GM19455 (cell line): ENCODE data around the gene AEBP2.
A peak's percentile ranks its signal among the peaks of the same experiment; 100 is the strongest.
"Not testable (repeated sequence)": the region's sequence is repeated elsewhere in the genome, so short reads cannot be mapped to it uniquely, and the experiment has no call there.

Experiments
- ATAC-seq: cut with Tn5 transposase; IDR thresholded peaks from one replicate; pipeline ENCODE4 v1.9.1; 2021; ENCODE audit not compliant: unreplicated experiment

AEBP2 gene

GRCh38 chr12:19453961-19454360 is 14.7 kb downstream of the AEBP2 start:
- ATAC-seq, result no peak

GRCh38 chr12:19454837-19455236 is 15.5 kb downstream of the AEBP2 start:
- no peak for ATAC-seq

DNA sequence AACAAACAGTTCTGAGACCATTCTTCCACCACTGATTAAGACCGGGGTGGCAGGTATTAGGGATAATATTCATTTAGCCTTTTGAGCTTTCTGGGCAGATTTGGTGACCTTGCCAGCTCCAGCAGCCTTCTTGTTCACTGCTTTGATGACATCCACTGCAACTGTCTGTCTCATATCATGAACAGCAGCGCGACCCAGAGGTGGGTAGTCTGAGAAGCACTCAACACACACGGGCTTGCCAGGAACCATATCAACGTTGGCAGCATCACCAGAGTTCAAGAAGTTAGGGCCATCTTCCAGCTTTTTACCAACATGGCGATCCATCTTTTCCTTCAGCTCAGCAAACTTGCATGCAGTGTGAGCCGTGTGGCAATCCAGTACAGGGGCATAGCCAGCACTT is 16.9 kb downstream of the AEBP2 start:
- ATAC-seq, result no peak

DNA sequence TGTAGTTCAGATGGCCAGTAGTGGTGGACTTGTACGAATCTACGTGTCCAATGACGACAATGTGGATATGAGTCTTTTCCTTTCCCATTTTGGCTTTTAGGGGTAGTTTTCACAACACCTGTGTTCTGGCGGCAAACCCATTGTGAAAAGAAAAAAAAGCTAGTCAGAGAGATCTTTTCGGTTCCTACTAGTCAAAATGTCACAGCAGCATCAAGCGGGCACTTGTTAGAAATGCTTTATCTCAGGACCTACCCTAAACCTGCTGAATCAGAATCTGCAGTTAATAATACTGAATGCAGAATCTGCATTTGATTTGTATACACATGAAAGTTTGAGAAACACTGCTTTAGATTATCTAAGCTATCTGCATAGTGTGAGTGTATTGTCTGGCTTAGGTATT is 18.3 kb downstream of the AEBP2 start:
- no peak for ATAC-seq

GRCh38 chr12:19458733-19459132 is 19.4 kb downstream of the AEBP2 start:
- ATAC-seq, result no peak

- no peak for ATAC-seq
Observed at GRCh38 chr12:19461999-19462398, 22.7 kb downstream of the AEBP2 start.

GRCh38 chr12:19462406-19462805 is 23.1 kb downstream of the AEBP2 start:
- no peak for ATAC-seq

DNA sequence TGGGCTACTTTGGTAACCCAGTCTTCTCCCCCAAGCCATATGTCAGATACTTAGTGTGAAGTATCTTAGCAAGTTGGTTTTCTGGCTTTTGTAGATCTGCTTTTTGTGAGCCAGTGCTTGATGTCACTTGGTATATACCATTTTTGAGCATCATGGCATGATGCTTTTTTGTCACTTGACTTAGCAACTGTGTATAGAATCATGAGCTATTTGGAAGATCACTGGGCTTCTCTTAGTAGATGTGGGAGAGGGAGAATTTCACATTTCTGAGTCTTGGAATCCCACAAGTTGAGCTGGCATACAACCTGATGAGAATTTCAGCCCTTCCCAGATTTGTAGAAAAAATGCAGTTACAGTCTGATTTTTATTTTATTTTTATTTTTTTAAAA is 24.9 kb downstream of the AEBP2 start:
- no peak for ATAC-seq

DNA sequence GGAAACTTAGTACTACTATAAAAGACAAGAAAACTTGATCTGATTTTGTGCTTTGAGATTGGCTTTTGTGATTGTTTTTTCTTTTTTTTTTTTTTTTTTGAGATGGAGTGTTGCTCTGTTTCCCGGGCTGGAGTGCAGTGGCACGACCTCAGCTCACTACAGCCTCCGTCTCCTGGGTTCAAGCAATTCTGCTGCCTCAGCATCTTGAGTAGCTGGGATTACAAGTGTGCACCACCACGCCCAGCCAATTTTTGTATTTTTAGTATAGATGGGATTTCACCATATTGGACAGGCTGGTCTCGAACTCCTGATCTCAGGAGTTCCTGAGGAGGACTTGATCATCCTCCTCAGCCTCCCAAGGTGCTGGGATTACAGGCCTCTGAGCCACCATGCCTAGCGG is 26.4 kb downstream of the AEBP2 start:
- ATAC-seq, result no peak

- no peak for ATAC-seq
Observed at GRCh38 chr12:19474147-19474546, 34.9 kb downstream of the AEBP2 start.

DNA sequence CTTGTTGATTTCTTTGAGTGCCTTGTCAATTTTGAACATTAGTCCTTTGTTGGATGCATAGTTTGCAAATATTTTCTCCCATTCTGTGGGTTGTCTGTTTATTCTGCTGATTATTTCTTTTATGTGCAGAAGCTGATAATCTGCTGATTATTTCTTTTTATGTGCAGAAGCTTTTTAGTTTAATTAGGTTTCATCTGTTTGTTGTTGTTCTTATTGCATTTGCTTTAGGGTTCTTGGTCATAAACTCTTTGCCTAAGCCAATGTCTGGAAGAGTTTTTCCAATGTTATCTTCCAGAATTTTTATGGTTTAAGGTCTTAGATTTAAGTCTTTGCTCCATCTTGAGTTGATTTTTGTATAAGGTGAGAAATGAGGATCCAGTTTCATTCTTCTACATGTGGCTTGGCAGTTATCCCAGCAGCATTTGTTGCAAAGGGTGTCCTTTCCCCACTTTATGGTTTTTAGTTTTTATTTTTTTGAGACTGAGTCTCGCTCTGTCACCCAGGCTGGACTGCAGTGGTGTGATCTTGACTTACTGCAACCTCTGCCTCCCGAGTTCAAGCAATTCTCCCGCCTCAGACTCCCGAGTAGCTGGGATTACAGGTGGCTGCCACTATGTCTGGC is 36.7 kb downstream of the AEBP2 start:
- ATAC-seq, result not testable (repeated sequence)

DNA sequence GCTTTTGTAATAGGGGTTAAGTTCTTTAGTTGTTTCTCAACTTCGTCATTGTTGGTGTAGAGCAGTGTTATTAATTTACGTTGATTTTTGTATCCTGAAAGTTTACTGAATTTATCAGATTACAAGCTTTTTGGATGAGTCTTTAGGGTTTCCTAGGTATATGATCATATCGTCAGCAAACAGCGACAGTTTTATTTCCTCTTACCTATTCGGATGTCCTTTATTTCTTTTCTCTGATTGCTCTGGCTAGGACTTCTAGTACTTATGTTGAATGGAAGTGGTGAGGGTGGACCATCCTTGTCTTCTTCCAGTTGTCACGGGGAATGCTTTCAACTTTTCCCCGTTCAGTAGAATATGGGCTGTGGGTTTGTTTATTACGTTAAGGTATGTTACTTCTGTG is 37.8 kb downstream of the AEBP2 start:
- no peak for ATAC-seq

DNA sequence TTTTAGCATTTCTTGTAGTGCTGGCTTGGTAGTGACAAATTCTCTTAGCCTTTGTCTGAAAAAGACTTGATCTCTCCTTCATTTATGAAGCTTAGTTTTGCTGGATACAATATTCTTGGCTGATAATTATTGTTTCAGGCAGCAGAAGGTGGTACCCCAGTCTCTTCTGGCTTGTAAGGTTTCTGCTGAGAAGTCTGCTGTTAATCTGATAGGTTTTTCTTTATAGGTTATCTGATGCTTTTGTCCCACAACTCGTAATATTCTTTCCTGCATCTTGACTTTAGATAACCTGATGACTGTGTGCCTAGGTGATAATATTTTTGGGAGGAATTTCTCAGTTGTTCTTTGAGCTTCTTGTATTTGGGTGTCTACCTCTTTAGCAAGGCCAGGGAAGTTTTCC is 41.2 kb downstream of the AEBP2 start:
- ATAC-seq, result no peak

DNA sequence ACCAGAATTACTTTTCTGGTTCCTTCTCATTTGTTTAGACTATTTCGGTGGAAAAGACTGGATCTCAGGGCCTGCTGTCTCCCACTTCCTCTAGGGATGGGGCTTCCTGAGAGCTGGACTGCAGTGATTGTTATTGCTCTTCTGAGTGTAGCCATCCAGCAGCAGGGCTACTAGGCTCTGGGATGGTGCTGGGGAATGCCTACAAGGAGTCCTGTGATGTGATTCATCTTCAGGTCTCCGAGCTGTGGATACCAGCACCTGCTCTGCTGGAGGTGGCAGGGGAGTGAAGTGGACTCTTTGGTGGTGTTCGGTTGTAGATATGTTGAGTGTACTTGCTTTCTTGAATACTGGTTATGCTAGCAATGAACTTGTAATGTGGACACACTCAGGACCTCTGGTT is 42.7 kb downstream of the AEBP2 start:
- ATAC-seq, result no peak

GRCh38 chr12:19482551-19483109 is 43.3 kb downstream of the AEBP2 start:
- ATAC-seq, result peak; percentile 91

DNA sequence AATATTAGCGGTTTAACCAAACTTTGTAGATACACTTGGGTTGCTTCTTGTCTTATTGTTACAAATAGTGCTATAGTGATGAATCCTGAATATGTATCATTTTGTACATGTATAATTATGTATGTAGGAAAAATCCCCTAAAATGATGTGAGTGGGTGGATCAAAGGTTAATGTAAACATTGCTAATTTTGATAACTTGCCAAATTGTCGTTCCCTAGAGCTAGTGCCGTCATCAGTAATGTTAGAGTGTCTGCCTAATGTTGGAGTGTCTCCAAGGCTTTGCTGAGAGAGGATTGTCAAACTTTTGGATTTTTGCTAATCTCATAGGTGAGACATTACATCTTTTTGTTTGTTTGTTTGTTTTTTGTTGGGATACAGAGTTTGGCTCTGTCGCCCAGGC is 44.4 kb downstream of the AEBP2 start:
- no peak for ATAC-seq

DNA sequence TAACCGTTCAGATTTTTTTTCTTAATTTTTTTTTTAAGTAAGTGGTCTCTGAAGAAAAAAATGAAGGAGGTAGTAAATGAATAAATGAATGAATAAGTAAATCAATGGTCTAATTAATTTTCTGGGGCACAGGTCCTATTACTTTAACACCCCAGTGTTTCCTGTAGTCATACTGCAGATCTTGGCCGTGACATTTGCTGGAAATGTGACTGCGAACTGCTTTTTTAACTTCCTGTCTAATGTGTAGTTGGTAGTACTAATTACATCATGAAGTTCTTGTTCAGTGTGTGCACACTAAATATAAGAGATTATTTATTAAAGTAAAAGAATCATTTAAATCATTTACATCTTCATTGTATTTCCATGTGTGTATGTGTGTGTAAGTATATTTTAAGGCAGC is 45.4 kb downstream of the AEBP2 start:
- no peak for ATAC-seq

- no peak for ATAC-seq
Observed at GRCh38 chr12:19485240-19485639, 45.9 kb downstream of the AEBP2 start.

DNA sequence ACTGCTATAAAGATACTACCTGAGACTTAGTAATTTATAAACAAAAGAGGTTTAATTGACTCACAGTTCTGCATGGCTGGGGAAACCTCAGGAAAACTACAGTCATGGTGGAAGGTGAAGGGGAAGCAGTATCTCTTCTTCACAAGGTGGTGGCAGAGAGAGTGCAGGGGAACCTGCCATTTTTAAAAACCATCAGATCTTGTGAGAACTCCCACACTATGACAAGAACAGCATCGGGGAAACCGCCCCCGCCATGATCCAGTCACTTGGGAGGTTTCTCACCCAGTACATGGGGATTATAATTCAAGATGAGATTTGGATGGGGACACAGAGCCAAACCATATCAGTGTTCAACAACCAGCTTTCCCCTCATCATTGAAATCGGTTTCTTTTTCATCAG is 49.9 kb downstream of the AEBP2 start:
- no peak for ATAC-seq

DNA sequence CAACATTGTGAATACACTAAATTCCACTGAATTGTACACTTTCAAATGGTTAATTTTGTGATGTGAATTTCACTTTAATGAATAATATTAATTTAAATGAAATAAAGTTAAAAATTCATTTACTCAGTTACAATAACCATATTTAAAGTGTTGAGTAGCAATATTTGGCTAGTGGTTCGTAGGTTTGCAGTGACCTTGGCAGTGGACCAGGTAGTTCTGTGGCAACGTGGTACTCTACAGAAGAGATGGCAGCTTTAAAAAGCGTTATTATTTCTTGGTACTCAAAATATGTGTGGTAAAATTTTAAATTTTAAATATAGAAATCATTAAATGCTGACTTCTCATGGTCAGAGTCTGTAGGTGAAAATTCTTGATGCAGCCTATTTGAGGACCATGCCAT is 51.6 kb downstream of the AEBP2 start:
- ATAC-seq, result no peak

DNA sequence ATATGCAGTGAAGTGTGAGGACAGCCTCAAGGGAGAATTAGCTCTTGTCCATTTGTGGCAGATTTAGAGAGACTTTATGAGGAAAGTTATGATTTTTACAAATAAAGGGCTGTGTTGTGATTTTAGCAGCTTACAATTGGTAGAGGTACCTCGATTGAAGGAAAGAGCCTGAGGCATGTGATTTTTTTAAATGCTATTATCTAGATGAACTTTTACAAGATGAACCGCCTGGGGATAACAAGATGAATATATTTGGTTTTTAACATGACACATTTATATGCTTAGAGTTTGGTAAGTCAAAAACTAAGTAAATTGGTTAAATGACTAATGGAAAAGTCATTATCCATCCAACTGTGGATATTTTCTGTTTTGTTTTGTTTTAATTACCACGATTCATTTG is 52.6 kb downstream of the AEBP2 start:
- ATAC-seq, result no peak

DNA sequence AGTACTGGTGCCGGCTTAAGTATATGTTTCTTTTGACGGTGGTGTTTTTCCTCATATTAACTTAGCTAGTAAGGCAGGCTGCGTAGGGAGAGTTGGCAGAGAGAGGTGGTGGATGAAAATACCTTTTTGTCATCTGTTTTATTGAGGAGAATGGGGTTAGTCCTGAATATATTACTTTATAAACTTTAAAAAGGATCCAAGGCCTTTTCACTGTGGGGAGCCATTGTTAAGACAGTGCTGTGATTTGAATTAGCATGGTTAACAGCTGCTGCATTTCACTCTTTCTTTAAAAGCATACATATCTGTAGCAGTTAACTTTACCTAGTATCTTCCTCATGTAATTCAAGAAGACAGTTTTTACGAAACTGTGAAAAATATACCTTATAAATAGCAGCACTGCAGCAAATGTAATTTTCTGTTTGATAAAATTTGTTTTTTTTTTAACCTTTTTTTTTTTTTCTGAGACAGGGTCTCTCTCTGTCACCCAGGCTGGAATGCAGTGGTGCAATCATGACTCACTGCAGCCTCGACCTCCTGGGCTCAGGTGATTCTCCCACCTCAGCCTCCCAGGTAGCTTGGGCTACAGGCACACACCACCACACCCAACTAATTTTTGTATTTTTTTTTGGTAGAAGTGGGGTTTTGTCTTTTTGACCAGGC is 57.1 kb downstream of the AEBP2 start:
- ATAC-seq, result no peak

GRCh38 chr12:19498099-19498498 is 58.8 kb downstream of the AEBP2 start:
- no peak for ATAC-seq
